ENCODE results near the gene GABRB2. TPM values are rescaled to one million over a fixed set of nuclear protein-coding genes. Genes with fewer than 3 reads are reported as not detected.

The GABRB2 gene
- total and polyA plus RNA-seq, 4 donors, result 0.08 TPM; not detected in 3

GRCh38 chr5:161460741-161461140 is 85.8 kb downstream of the GABRB2 start:
- H3K36me3 ChIP-seq (ENCODE audit: control insufficient read depth in 4 of 4, insufficient read depth in 3 of 4, low read depth in 1 of 4, low read length in 3 of 4), result no peaks in the 10 kb centered on the region
- no peak overlapping the region for H3K9ac ChIP-seq (ENCODE audit: low read depth in 1 of 2, low read length in 2 of 2)
- H3K27ac ChIP-seq (ENCODE audit: low read depth in 1 of 2, low read length in 2 of 2), result no peak overlapping the region
- no peaks in the 10 kb centered on the region for H3K9me3 ChIP-seq (ENCODE audit: control insufficient read depth in 4 of 4, low read length in 3 of 4)
- H3K27me3 ChIP-seq (ENCODE audit: control insufficient read depth in 4 of 4, insufficient read depth in 4 of 4, low read length in 3 of 4), result peaks cover 0 to 3% (median 0%) of the 10 kb centered on the region in 4 donors
- no peaks in the 10 kb centered on the region for H3K4me1 ChIP-seq (ENCODE audit: control insufficient read depth in 4 of 4, insufficient read depth in 4 of 4, low read length in 3 of 4)
- H3K4me3 ChIP-seq (ENCODE audit: low read depth in 1 of 3, low read length in 3 of 3), result no peak overlapping the region
- 77% methylated on average over 1 of the region's 1 CpG for WGBS
- DNase-seq (ENCODE audit: low spot score), result no peak
- TF ChIP-seq TAF1 (conservative IDR thresholded peaks at IDR 0.05) (no peak), FOXA1 (IDR thresholded peaks at IDR 0.05) (no peak), REST (IDR thresholded peaks at IDR 0.05) (no peak), NR2F2 (IDR thresholded peaks at IDR 0.05) (no peak), MAX (IDR thresholded peaks at IDR 0.05) (no peak)

- 67% methylated on average over 1 of the region's 1 CpG for WGBS
- H3K27me3 ChIP-seq (ENCODE audit: control insufficient read depth in 4 of 4, insufficient read depth in 4 of 4, low read length in 3 of 4), result no peaks in the 10 kb centered on the region
- no peak for TF ChIP-seq RAD21 (IDR thresholded peaks at IDR 0.05)
- no peak for TF ChIP-seq JUND (IDR thresholded peaks at IDR 0.05)
- TF ChIP-seq TAF1 (conservative IDR thresholded peaks at IDR 0.05), result no peak
- TF ChIP-seq NR2F2 (IDR thresholded peaks at IDR 0.05), result no peak
- no peak for TF ChIP-seq HNF4G (IDR thresholded peaks at IDR 0.05)
- no peak for TF ChIP-seq RXRA (IDR thresholded peaks at IDR 0.05)
- TF ChIP-seq ATF3 (IDR thresholded peaks at IDR 0.05), result no peak
- no peak for TF ChIP-seq ZBTB33 (IDR thresholded peaks at IDR 0.05)
- H3K4me3 ChIP-seq (ENCODE audit: low read depth in 1 of 3, low read length in 3 of 3), result no peak overlapping the region
- H3K9me3 ChIP-seq (ENCODE audit: control insufficient read depth in 4 of 4, low read length in 3 of 4), result no peaks in the 10 kb centered on the region
- no peak overlapping the region for H3K27ac ChIP-seq (ENCODE audit: low read depth in 1 of 2, low read length in 2 of 2)
- H3K36me3 ChIP-seq (ENCODE audit: control insufficient read depth in 4 of 4, insufficient read depth in 3 of 4, low read depth in 1 of 4, low read length in 3 of 4), result no peaks in the 10 kb centered on the region
- DNase-seq (ENCODE audit: low spot score), result no peak
- no peak overlapping the region for H3K9ac ChIP-seq (ENCODE audit: low read depth in 1 of 2, low read length in 2 of 2)
- no peaks in the 10 kb centered on the region for H3K4me1 ChIP-seq (ENCODE audit: control insufficient read depth in 4 of 4, insufficient read depth in 4 of 4, low read length in 3 of 4)
These were observed 99.9 kb downstream of the GABRB2 start for GRCh38 chr5:161446655-161447054.

GRCh38 chr5:161442471-161442870 is 104.1 kb downstream of the GABRB2 start:
- TF ChIP-seq GABPA (IDR thresholded peaks at IDR 0.05 in 1 of 2, conservative IDR thresholded peaks at IDR 0.05 in 1 of 2) (no peak), YY1 (IDR thresholded peaks at IDR 0.05) (no peak), RAD21 (IDR thresholded peaks at IDR 0.05) (no peak), EGR1 (IDR thresholded peaks at IDR 0.05; ENCODE audit: low read depth in 2 of 2) (no peak), HNF4G (IDR thresholded peaks at IDR 0.05) (no peak), CTCF (IDR thresholded peaks at IDR 0.05; ENCODE audit: low read depth, low read length, missing input control) (no peak)
- no peaks in the 10 kb centered on the region for H3K27me3 ChIP-seq (ENCODE audit: control insufficient read depth in 4 of 4, insufficient read depth in 4 of 4, low read length in 3 of 4)
- DNase-seq (ENCODE audit: low spot score), result no peak

More at GRCh38 chr5:161442471-161442870, 104.1 kb downstream of the GABRB2 start:
- H3K9me3 ChIP-seq (ENCODE audit: control insufficient read depth in 4 of 4, low read length in 3 of 4), result no peaks in the 10 kb centered on the region
- H3K9ac ChIP-seq (ENCODE audit: low read depth in 1 of 2, low read length in 2 of 2), result no peak overlapping the region
- no peak overlapping the region for H3K4me3 ChIP-seq (ENCODE audit: low read depth in 1 of 3, low read length in 3 of 3)
- H3K4me1 ChIP-seq (ENCODE audit: control insufficient read depth in 4 of 4, insufficient read depth in 4 of 4, low read length in 3 of 4), result no peaks in the 10 kb centered on the region
- no peaks in the 10 kb centered on the region for H3K36me3 ChIP-seq (ENCODE audit: control insufficient read depth in 4 of 4, insufficient read depth in 3 of 4, low read depth in 1 of 4, low read length in 3 of 4)
- H3K27ac ChIP-seq (ENCODE audit: low read depth in 1 of 2, low read length in 2 of 2), result no peak overlapping the region

Measured in liver (tissue), 9 donors.